Neuronal stem cell (in vitro differentiated cells): ENCODE measurements around the gene PRLHR.

ENCODE experiments used
- DNase-seq: peaks from one replicate; pipeline ENCODE4 v3.0.0-alpha.2; 2013; ENCODE audit warnings: low spot score
- H2AFZ ChIP-seq: one replicate; pipeline ENCODE4 v1.6.1; 2013; ENCODE audit warnings: mild to moderate bottlenecking, low read length, inconsistent platforms
- H2AK5ac ChIP-seq: 2 replicates; pipeline ENCODE4 v1.6.1; 2013; ENCODE audit warnings: low read depth, mild to moderate bottlenecking, inconsistent platforms, low read length, moderate library complexity, mixed read lengths
- H2BK120ac ChIP-seq: 2 replicates; pipeline ENCODE4 v1.6.1; 2013; ENCODE audit warnings: low read depth, mild to moderate bottlenecking, inconsistent platforms, low read length, moderate library complexity, mixed read lengths
- H2BK12ac ChIP-seq: one replicate; pipeline ENCODE4 v1.6.1; 2013; ENCODE audit warnings: low read length, inconsistent platforms
- H2BK15ac ChIP-seq: 2 replicates; pipeline ENCODE4 v1.6.1; 2013; ENCODE audit warnings: mild to moderate bottlenecking, low read length, inconsistent platforms, mixed read lengths
- H2BK5ac ChIP-seq: one replicate; pipeline ENCODE4 v1.6.1; 2013; ENCODE audit warnings: inconsistent platforms, mild to moderate bottlenecking, low read length, moderate library complexity
- H3K14ac ChIP-seq: one replicate; pipeline ENCODE4 v1.6.1; 2013; ENCODE audit warnings: low read length, inconsistent platforms
- H3K18ac ChIP-seq: 2 replicates; pipeline ENCODE4 v1.6.1; 2013; ENCODE audit warnings: low read length, inconsistent platforms
- H3K23ac ChIP-seq: 2 replicates; pipeline ENCODE4 v1.6.1; 2013; ENCODE audit warnings: low read depth, mild to moderate bottlenecking, mixed read lengths, low read length, inconsistent platforms; ENCODE audit not compliant: poor library complexity
- H3K27ac ChIP-seq: replicated peaks from 3 replicates; pipeline ENCODE4 v1.5.1; 2013; ENCODE audit warnings: low read length, inconsistent platforms
- H3K27me3 ChIP-seq, 3 experiments: 2 replicates each; pipeline ENCODE4 v1.6.1; 2013; ENCODE audit warnings: low read length in 3 of 3, mild to moderate bottlenecking in 2 of 3, inconsistent platforms in 1 of 3, low read depth in 1 of 3, mixed read lengths in 1 of 3, moderate library complexity in 1 of 3; ENCODE audit not compliant: control insufficient read depth in 3 of 3, insufficient read depth in 3 of 3
- H3K36me3 ChIP-seq, 2 donors: replicated peaks in 1 of 2; 2 replicates each; pipeline ENCODE4 v1.6.1; 2013; ENCODE audit warnings: low read length in 2 of 2; ENCODE audit not compliant: control insufficient read depth in 2 of 2, insufficient read depth in 2 of 2
- H3K4ac ChIP-seq: 2 replicates; pipeline ENCODE4 v1.6.1; 2013; ENCODE audit warnings: inconsistent platforms, mild to moderate bottlenecking, low read length, moderate library complexity
- H3K4me1 ChIP-seq, 2 donors: 1 replicate in 1 of 2; 2 replicates in 1 of 2; pipeline ENCODE4 v1.6.1; 2013; ENCODE audit warnings: low read length in 2 of 2, low read depth in 1 of 2; ENCODE audit not compliant: control insufficient read depth in 2 of 2, insufficient read depth in 1 of 2
- H3K4me2 ChIP-seq: one replicate; pipeline ENCODE4 v1.6.1; 2013; ENCODE audit warnings: mild to moderate bottlenecking, low read length, inconsistent platforms; ENCODE audit not compliant: insufficient read depth, poor library complexity, severe bottlenecking
- H3K4me3 ChIP-seq, 2 donors: 2 replicates each; pipeline ENCODE4 v1.5.1; 2013; ENCODE audit warnings: low read length in 2 of 2, mild to moderate bottlenecking in 2 of 2, inconsistent platforms in 1 of 2, moderate library complexity in 1 of 2
- H3K79me1 ChIP-seq: one replicate; pipeline ENCODE4 v1.6.1; 2013; ENCODE audit warnings: low read depth, mild to moderate bottlenecking, inconsistent platforms, low read length, moderate library complexity
- H3K9ac ChIP-seq: one replicate; pipeline ENCODE4 v1.6.1; 2013; ENCODE audit warnings: mild to moderate bottlenecking, low read depth, low read length, inconsistent platforms; ENCODE audit not compliant: poor library complexity
- H3K9me3 ChIP-seq, 2 donors: replicated peaks in 1 of 2; 2 replicates each; pipeline versions ENCODE3 to v1.6.1; 2013; ENCODE audit warnings: low read length in 2 of 2, mild to moderate bottlenecking in 2 of 2, inconsistent platforms in 1 of 2, low read depth in 1 of 2, mixed read lengths in 1 of 2, moderate library complexity in 1 of 2; ENCODE audit not compliant: control insufficient read depth in 2 of 2, insufficient read depth in 1 of 2
- H4K8ac ChIP-seq: one replicate; pipeline ENCODE4 v1.6.1; 2013; ENCODE audit warnings: low read depth, mild to moderate bottlenecking, inconsistent platforms, low read length, moderate library complexity
- H4K91ac ChIP-seq: one replicate; pipeline ENCODE4 v1.6.1; 2013; ENCODE audit warnings: low read length, low read depth, mild to moderate bottlenecking, inconsistent platforms; ENCODE audit not compliant: poor library complexity
- WGBS, 2 donors: extraction: QIAGEN DNeasy Blood & Tissue Kit; methylation state at CpG; one replicate each; pipeline ENCODE4 v1.1.7; 2013; ENCODE audit warnings: missing lambda C conversion rate in 2 of 2, mixed read lengths in 1 of 2; ENCODE audit not compliant: insufficient read length in 2 of 2, insufficient replicate concordance in 1 of 2; ENCODE audit errors: extremely low coverage in 2 of 2; 5-methylcytosine and 5-hydroxymethylcytosine counted together

Gene PRLHR

GRCh38 chr10:118564114-118564513, 31.3 kb downstream of the PRLHR start:
- Histone ChIP-seq H3K4me2 (no peak overlapping the region), H3K36me3 (no peaks in the 10 kb centered on the region), H2AFZ (no peak overlapping the region), H3K4me1 (peaks cover 1 to 3% of the 10 kb centered on the region in 2 donors), H3K79me1 (no peaks in the 10 kb centered on the region), H3K23ac (no peak overlapping the region), H3K27me3 (peaks cover 0 to 5% (median 0%) of the 10 kb centered on the region in 3 experiments), H3K9me3 (no peaks in the 10 kb centered on the region), H4K91ac (no peak overlapping the region), H2AK5ac (no peak overlapping the region), H3K27ac (no peak overlapping the region), H3K4ac (no peak overlapping the region), H4K8ac (no peak overlapping the region), H3K18ac (no peak overlapping the region), H2BK15ac (no peak overlapping the region), H3K14ac (no peak overlapping the region), H2BK12ac (no peak overlapping the region), H3K4me3 (no peak overlapping the region), H2BK5ac (no peak overlapping the region), H3K9ac (no peak overlapping the region), H2BK120ac (no peak overlapping the region)
- no peak for DNase-seq
- no CpG with 5 or more reads among the region's 3 CpGs for WGBS, 2 donors

- Histone ChIP-seq H2BK12ac (no peak overlapping the region), H2BK15ac (no peak overlapping the region), H3K18ac (no peak overlapping the region), H3K4me2 (no peak overlapping the region), H3K27me3 (peaks cover 0 to 3% (median 0%) of the 10 kb centered on the region in 3 experiments), H3K4me3 (peak overlapping the region in 1 of 2 donors; percentile 11), H2AK5ac (no peak overlapping the region), H3K27ac (no peak overlapping the region), H3K23ac (no peak overlapping the region), H2BK5ac (no peak overlapping the region), H3K9me3 (no peaks in the 10 kb centered on the region), H2BK120ac (no peak overlapping the region), H3K9ac (no peak overlapping the region), H3K79me1 (no peaks in the 10 kb centered on the region), H3K4ac (no peak overlapping the region), H4K8ac (no peak overlapping the region), H2AFZ (no peak overlapping the region), H3K36me3 (no peaks in the 10 kb centered on the region), H3K4me1 (peaks cover under 1 to 1% of the 10 kb centered on the region in 2 donors), H3K14ac (no peak overlapping the region), H4K91ac (no peak overlapping the region)
- no CpG with 5 or more reads among the region's 3 CpGs for WGBS, 2 donors
- no peak for DNase-seq
Observed at GRCh38 chr10:118563373-118563890, 32.0 kb downstream of the PRLHR start.

- Histone ChIP-seq H3K27me3 (peaks cover 0 to 3% (median 0%) of the 10 kb centered on the region in 3 experiments), H3K18ac (no peak overlapping the region), H3K79me1 (no peaks in the 10 kb centered on the region), H3K36me3 (no peaks in the 10 kb centered on the region), H3K27ac (no peak overlapping the region), H2AFZ (no peak overlapping the region), H2BK120ac (no peak overlapping the region), H3K23ac (no peak overlapping the region), H2BK5ac (no peak overlapping the region), H3K4ac (no peak overlapping the region), H4K8ac (no peak overlapping the region), H3K9ac (no peak overlapping the region), H4K91ac (no peak overlapping the region), H2BK12ac (no peak overlapping the region), H2AK5ac (no peak overlapping the region), H3K9me3 (no peaks in the 10 kb centered on the region), H3K4me1 (peaks cover 0 to 1% of the 10 kb centered on the region in 2 donors), H3K4me3 (no peak overlapping the region), H2BK15ac (no peak overlapping the region), H3K4me2 (no peak overlapping the region), H3K14ac (no peak overlapping the region)
- no CpG with 5 or more reads among the region's 1 CpG for WGBS, 2 donors
- DNase-seq = no peak
Observed at GRCh38 chr10:118562851-118563250, 32.6 kb downstream of the PRLHR start.

- Histone ChIP-seq H3K27ac (no peak overlapping the region), H3K18ac (no peak overlapping the region), H2BK120ac (no peak overlapping the region), H3K4me2 (no peak overlapping the region), H4K91ac (no peak overlapping the region), H2BK15ac (no peak overlapping the region), H3K36me3 (no peaks in the 10 kb centered on the region), H2AK5ac (no peak overlapping the region), H3K4ac (no peak overlapping the region), H4K8ac (no peak overlapping the region), H3K27me3 (no peaks in the 10 kb centered on the region), H2BK12ac (no peak overlapping the region), H2BK5ac (no peak overlapping the region), H3K9me3 (no peaks in the 10 kb centered on the region), H2AFZ (no peak overlapping the region), H3K4me3 (no peak overlapping the region), H3K79me1 (no peaks in the 10 kb centered on the region), H3K4me1 (no peaks in the 10 kb centered on the region), H3K9ac (no peak overlapping the region), H3K14ac (no peak overlapping the region), H3K23ac (no peak overlapping the region)
- no CpG with 5 or more reads among the region's 4 CpGs for WGBS, 2 donors
- no peak for DNase-seq
Observed at GRCh38 chr10:118557946-118558345, 37.5 kb downstream of the PRLHR start.
